Keratinocyte (primary cell): Measurements from ENCODE around the gene POLR3G. TPM values are rescaled to one million over a fixed set of nuclear protein-coding genes. Genes with fewer than 3 reads are reported as not detected.

Experiments used
- DNase-seq: peaks from one replicate; pipeline ENCODE4 v3.0.0-alpha.2; 2011; ENCODE audit warnings: low read depth, missing footprints, low spot score
- FAIRE-seq: peaks from 2 replicates; lab custom pipeline; 2011; peaks lifted over from hg19 to GRCh38; lab: Jason Lieb, UNC
- H2AFZ ChIP-seq: 2 replicates; pipeline ENCODE4 v1.6.0; 2012; ENCODE audit warnings: low read length, control low read depth, inconsistent platforms; ENCODE audit not compliant: control insufficient read depth
- H3K27ac ChIP-seq: 2 replicates; pipeline ENCODE4 v1.5.1; 2011; ENCODE audit warnings: low read length; ENCODE audit not compliant: control insufficient read depth, insufficient read depth
- H3K27me3 ChIP-seq: 3 replicates; pipeline ENCODE4 v1.6.0; 2011; ENCODE audit warnings: low read length; ENCODE audit not compliant: control insufficient read depth, insufficient read depth; ENCODE audit errors: extremely low read depth
- H3K36me3 ChIP-seq, 2 experiments: 2 replicates in 1 of 2; 3 replicates in 1 of 2; pipeline ENCODE4 v1.5.1; 2011; ENCODE audit warnings: low read length in 2 of 2, mild to moderate bottlenecking in 1 of 2; ENCODE audit not compliant: control insufficient read depth in 2 of 2, insufficient read depth in 2 of 2; ENCODE audit errors: extremely low read depth in 1 of 2
- H3K4me1 ChIP-seq: 3 replicates; pipeline ENCODE4 v1.5.1; 2011; ENCODE audit warnings: low read length; ENCODE audit not compliant: control insufficient read depth, insufficient read depth; ENCODE audit errors: extremely low read depth
- H3K4me2 ChIP-seq: 3 replicates; pipeline ENCODE4 v1.6.0; 2011; ENCODE audit warnings: low read depth, low read length; ENCODE audit not compliant: control insufficient read depth, insufficient read depth; ENCODE audit errors: extremely low read depth
- H3K4me3 ChIP-seq, 3 experiments: fragments of 200-600 bp in 1 of 3; sonication (generic) in 1 of 3; 2 replicates in 2 of 3; 3 replicates in 1 of 3; pipeline ENCODE4 v1.5.1; 2011 to 2016; ENCODE audit warnings: low read length in 3 of 3, mild to moderate bottlenecking in 3 of 3, control low read depth in 2 of 3, inconsistent platforms in 1 of 3, low read depth in 1 of 3, mixed read lengths in 1 of 3, mixed run types in 1 of 3, moderate library complexity in 1 of 3; ENCODE audit not compliant: control insufficient read depth in 2 of 3, insufficient read depth in 2 of 3; ENCODE audit errors: extremely low read depth in 1 of 3
- H3K79me2 ChIP-seq: 2 replicates; pipeline ENCODE4 v1.6.0; 2012; ENCODE audit warnings: low read length; ENCODE audit not compliant: control insufficient read depth, insufficient read depth
- H3K9ac ChIP-seq: 3 replicates; pipeline ENCODE4 v1.6.0; 2011; ENCODE audit warnings: low read length; ENCODE audit not compliant: control insufficient read depth, insufficient read depth; ENCODE audit errors: extremely low read depth
- H3K9me1 ChIP-seq: 3 replicates; pipeline ENCODE4 v1.6.0; 2011; ENCODE audit warnings: low read length; ENCODE audit not compliant: control insufficient read depth, insufficient read depth; ENCODE audit errors: extremely low read depth
- H3K9me3 ChIP-seq: 2 replicates; pipeline ENCODE4 v1.5.1; 2012; ENCODE audit warnings: low read depth, low read length; ENCODE audit not compliant: control insufficient read depth
- H4K20me1 ChIP-seq: 3 replicates; pipeline ENCODE4 v1.6.0; 2011; ENCODE audit warnings: low read length; ENCODE audit not compliant: control insufficient read depth, insufficient read depth; ENCODE audit errors: extremely low read depth
- EZH2 ChIP-seq: IDR thresholded peaks from one replicate; pipeline ENCODE4 v1.6.1; 2012; ENCODE audit warnings: inconsistent platforms, mild to moderate bottlenecking, low read length, moderate library complexity
- dilution Hi-C: fragments of 300-500 bp; cut with MboI; formaldehyde crosslinking; loops from one replicate; pipeline ENCODE4 v1.7.0; 2020; ENCODE audit warnings: low sequenced_read_pairs; ENCODE audit not compliant: extremely low pct_ligation_motif_present
- polyA plus RNA-seq, 5 experiments: library from polyadenylated mRNA; depleted of rRNA in 3 of 5; stranded (reverse) in 3 of 5; stranded (forward) in 1 of 5; unstranded in 1 of 5; fragments of >200 nt; gene quantifications; 1 replicate in 1 of 5; 2 replicates in 3 of 5; 3 replicates in 1 of 5; pipeline versions ENCODE4 v1.2.1 to v1.2.3, GENCODE V29; 2011 to 2012; ENCODE audit warnings: missing spikeins in 2 of 5, low read depth in 1 of 5, low replicate concordance in 1 of 5
- TF ChIP-seq, protein P1 (sequence below), 3 experiments: IDR thresholded peaks in 1 of 3; conservative IDR thresholded peaks in 1 of 3; optimal IDR thresholded peaks in 1 of 3; 2 replicates in 2 of 3; 3 replicates in 1 of 3; pipeline versions ENCODE3 to v1.5.1; 2011; ENCODE audit warnings: low read length in 3 of 3, mild to moderate bottlenecking in 3 of 3, moderate library complexity in 2 of 3, control low read depth in 1 of 3, inconsistent platforms in 1 of 3; ENCODE audit not compliant: insufficient read depth in 2 of 3; ENCODE audit errors: extremely low read depth in 1 of 3

POLR3G gene
- polyA plus RNA-seq, 1 donor (not counting 4 experiments of a cell fraction or from before 2014, with no cell fraction given): 27.0 TPM

DNA sequence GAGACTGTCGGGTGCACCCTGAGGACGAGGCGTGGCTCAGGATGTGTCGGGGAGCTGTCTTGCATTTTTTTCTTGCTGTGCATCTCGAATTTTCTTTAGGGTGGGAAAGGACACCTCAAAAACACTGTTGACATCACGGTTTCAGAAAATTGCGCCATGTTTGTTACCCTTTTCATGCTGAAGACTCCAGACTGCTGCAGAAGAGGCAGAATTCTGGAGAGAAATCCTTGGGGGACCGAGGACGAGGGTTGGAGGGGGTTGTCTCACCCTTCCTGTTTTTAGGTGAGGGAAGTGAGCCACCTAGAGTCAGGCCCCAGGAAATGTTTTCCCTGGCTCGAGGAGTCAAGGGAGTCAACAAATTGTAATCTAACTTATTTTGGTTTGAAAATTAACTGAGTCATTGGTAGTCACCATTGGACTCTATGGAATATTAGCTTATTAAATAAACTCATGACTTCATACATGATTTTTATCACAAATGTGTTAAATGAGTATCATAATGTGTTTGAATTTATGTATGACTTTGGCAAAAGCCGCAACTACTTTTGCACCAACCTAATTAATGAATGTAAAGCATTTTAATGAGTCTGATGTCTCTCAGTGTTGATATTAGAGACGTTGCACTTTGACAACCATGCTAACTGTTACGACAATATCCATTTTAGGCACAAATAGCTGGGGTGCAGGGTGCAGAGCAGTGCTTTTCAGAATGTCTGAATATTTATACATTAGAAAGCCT lies 55.4 kb downstream of the POLR3G start:
- FAIRE-seq (peak; percentile 63), DNase-seq (no peak)
- H3K4me3 ChIP-seq: peak overlapping the region; percentile 97 to 98 (median 97)
- peak overlapping the region; percentile 95 for H3K9ac ChIP-seq
- H3K79me2 ChIP-seq: peaks cover 40% of the 10 kb centered on the region
- dilution Hi-C loops: no loop called here
- peak overlapping the region; percentile 80 for H3K27ac ChIP-seq
- peak overlapping the region; percentile 94 for H3K4me2 ChIP-seq
- H4K20me1 ChIP-seq: no peaks in the 10 kb centered on the region
- no peaks in the 10 kb centered on the region for H3K9me1 ChIP-seq
- peak overlapping the region; percentile 100 for H2AFZ ChIP-seq
- TF ChIP-seq EZH2: no peak
- TF ChIP-seq, protein P1, sequence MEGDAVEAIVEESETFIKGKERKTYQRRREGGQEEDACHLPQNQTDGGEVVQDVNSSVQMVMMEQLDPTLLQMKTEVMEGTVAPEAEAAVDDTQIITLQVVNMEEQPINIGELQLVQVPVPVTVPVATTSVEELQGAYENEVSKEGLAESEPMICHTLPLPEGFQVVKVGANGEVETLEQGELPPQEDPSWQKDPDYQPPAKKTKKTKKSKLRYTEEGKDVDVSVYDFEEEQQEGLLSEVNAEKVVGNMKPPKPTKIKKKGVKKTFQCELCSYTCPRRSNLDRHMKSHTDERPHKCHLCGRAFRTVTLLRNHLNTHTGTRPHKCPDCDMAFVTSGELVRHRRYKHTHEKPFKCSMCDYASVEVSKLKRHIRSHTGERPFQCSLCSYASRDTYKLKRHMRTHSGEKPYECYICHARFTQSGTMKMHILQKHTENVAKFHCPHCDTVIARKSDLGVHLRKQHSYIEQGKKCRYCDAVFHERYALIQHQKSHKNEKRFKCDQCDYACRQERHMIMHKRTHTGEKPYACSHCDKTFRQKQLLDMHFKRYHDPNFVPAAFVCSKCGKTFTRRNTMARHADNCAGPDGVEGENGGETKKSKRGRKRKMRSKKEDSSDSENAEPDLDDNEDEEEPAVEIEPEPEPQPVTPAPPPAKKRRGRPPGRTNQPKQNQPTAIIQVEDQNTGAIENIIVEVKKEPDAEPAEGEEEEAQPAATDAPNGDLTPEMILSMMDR (optimal IDR thresholded peaks at IDR 0.05 in 1 of 3, IDR thresholded peaks at IDR 0.05 in 1 of 3, conservative IDR thresholded peaks at IDR 0.05 in 1 of 3; ENCODE audit: extremely low read depth in 1 of 3, insufficient read depth in 2 of 3, low read length in 3 of 3): peak; percentile 67 to 82 (median 79)
- no peaks in the 10 kb centered on the region for H3K9me3 ChIP-seq
- H3K36me3 ChIP-seq: peaks cover 0 to 1% of the 10 kb centered on the region in 2 experiments
- peaks cover 16% of the 10 kb centered on the region for H3K4me1 ChIP-seq
- peaks cover 4% of the 10 kb centered on the region for H3K27me3 ChIP-seq

DNA sequence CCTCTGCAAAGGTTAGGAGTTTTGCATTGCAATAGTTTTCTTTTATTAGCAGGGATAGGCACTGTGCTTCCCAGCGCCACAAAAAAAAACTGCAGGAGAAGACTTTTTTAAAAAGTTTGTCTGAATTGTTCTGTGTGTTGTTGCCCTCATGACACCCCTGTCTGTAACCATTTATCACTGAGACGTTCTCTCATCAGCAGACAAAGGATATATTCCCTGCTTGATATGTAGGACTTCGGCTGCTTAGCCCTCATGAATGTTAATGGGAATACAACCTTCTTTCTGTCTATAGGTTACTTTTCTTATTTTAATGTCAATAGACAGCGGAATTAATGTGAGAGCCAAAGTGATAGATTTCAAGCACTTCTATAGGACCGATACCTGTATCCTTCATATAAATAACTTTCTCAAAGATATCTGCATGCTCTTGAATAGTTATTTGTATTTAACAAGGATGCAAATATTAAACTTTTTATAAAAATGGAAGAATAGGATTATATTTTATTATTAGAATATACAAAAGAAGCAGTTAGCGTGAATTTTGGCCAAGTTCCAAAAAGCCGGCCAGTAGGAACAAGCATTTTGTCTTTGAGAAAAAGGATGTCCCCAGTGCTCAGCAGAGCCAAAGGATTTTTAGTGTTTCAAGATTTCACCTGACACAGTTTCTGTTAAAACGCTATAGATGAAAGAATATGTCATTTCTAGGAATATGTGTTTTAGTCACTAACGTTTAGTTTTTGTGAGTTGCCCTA lies 56.2 kb downstream of the POLR3G start:
- peak overlapping the region; percentile 94 for H3K4me2 ChIP-seq

More for the DNA sequence above, 56.2 kb downstream of the POLR3G start:
- Histone ChIP-seq H3K9ac (no peak overlapping the region), H3K36me3 (no peaks in the 10 kb centered on the region), H4K20me1 (no peaks in the 10 kb centered on the region), H3K27me3 (peaks cover 4% of the 10 kb centered on the region), H3K27ac (no peak overlapping the region), H3K4me3 (no peak overlapping the region), H3K9me1 (no peaks in the 10 kb centered on the region), H2AFZ (no peak overlapping the region), H3K4me1 (peaks cover 16% of the 10 kb centered on the region), H3K9me3 (no peaks in the 10 kb centered on the region), H3K79me2 (peaks cover 34% of the 10 kb centered on the region)
- no peak for DNase-seq
- dilution Hi-C loops: no loop called here
- TF ChIP-seq EZH2: no peak
- TF ChIP-seq, protein P1 (optimal IDR thresholded peaks at IDR 0.05 in 1 of 3, IDR thresholded peaks at IDR 0.05 in 1 of 3, conservative IDR thresholded peaks at IDR 0.05 in 1 of 3; ENCODE audit: extremely low read depth in 1 of 3, insufficient read depth in 2 of 3, low read length in 3 of 3): no peak
- no peak for FAIRE-seq
